Loucy (cell line): ENCODE data around the gene KCNMA1.

Experiments used
- H2AFZ ChIP-seq: fragments of 200-600 bp; sonication (generic); 2 replicates; pipeline ENCODE4 v1.6.0; 2016; ENCODE audit warnings: antibody characterized with exemption, mild to moderate bottlenecking, low read length, moderate library complexity
- H3F3A ChIP-seq: fragments of 200-600 bp; 2 replicates; pipeline ENCODE4 v1.6.0; 2016; ENCODE audit warnings: antibody characterized with exemption, low read depth, mild to moderate bottlenecking
- H3K27me3 ChIP-seq: fragments of 200-600 bp; sonication (generic); 2 replicates; pipeline ENCODE4 v1.6.1; 2014; ENCODE audit warnings: low read length, mild to moderate bottlenecking; ENCODE audit not compliant: insufficient read depth, poor library complexity, severe bottlenecking
- H3K36me3 ChIP-seq: fragments of 200-600 bp; sonication (generic); 2 replicates; pipeline ENCODE4 v1.6.1; 2016; ENCODE audit warnings: low read length; ENCODE audit not compliant: insufficient read depth
- H3K4me1 ChIP-seq: fragments of 200-600 bp; sonication (generic); 2 replicates; pipeline ENCODE4 v1.5.1; 2014; ENCODE audit warnings: low read length, mild to moderate bottlenecking; ENCODE audit not compliant: insufficient read depth, poor library complexity, severe bottlenecking
- H3K4me2 ChIP-seq: fragments of 200-600 bp; sonication (generic); 2 replicates; pipeline ENCODE4 v1.6.0; 2014; ENCODE audit warnings: antibody characterized with exemption, low read length, low read depth, mild to moderate bottlenecking; ENCODE audit not compliant: poor library complexity, severe bottlenecking
- H3K4me3 ChIP-seq: fragments of 200-600 bp; sonication (generic); 2 replicates; pipeline ENCODE4 v1.5.1; 2014; ENCODE audit warnings: low read length, mild to moderate bottlenecking, mixed read lengths; ENCODE audit not compliant: poor library complexity, severe bottlenecking
- H3K79me2 ChIP-seq: fragments of 200-600 bp; sonication (generic); 2 replicates; pipeline ENCODE4 v1.6.1; 2014; ENCODE audit warnings: low read length; ENCODE audit not compliant: insufficient read depth
- H3K9ac ChIP-seq: fragments of 200-600 bp; sonication (generic); 2 replicates; pipeline ENCODE4 v1.6.0; 2014; ENCODE audit warnings: mild to moderate bottlenecking, low read depth, low read length, moderate library complexity; ENCODE audit not compliant: poor library complexity, severe bottlenecking
- H3K9me2 ChIP-seq: fragments of 200-600 bp; sonication (generic); replicated peaks from 2 replicates; pipeline ENCODE4 v1.6.1; 2016; ENCODE audit warnings: low read depth, low read length, mixed read lengths
- H3K9me3 ChIP-seq: fragments of 200-600 bp; sonication (generic); 2 replicates; pipeline ENCODE4 v1.6.1; 2014; ENCODE audit warnings: mild to moderate bottlenecking, antibody characterized with exemption, low read length, low read depth; ENCODE audit not compliant: insufficient read depth
- H4K20me1 ChIP-seq: fragments of 200-600 bp; sonication (generic); 2 replicates; pipeline ENCODE4 v1.6.0; 2014; ENCODE audit warnings: antibody characterized with exemption, low read length, mild to moderate bottlenecking; ENCODE audit not compliant: insufficient read depth, poor library complexity, severe bottlenecking
- CTCF ChIP-seq: fragments of 200-600 bp; sonication (generic); conservative IDR thresholded peaks from 2 replicates; pipeline ENCODE4 v1.5.1; 2014; ENCODE audit warnings: mild to moderate bottlenecking, antibody characterized with exemption, low read length
- EZH2phosphoT487 ChIP-seq: fragments of 200-600 bp; IDR thresholded peaks from 2 replicates; pipeline ENCODE4 v1.6.1; 2018; ENCODE audit warnings: antibody characterized with exemption, mild to moderate bottlenecking, moderate library complexity, borderline replicate concordance

Gene KCNMA1

GRCh38 chr10:77152256-77152655, 485.4 kb downstream of the KCNMA1 start:
- Histone ChIP-seq H3K4me3 (no peak overlapping the region), H3K9me2 (no peaks in the 10 kb centered on the region), H2AFZ (no peak overlapping the region), H3K36me3 (no peaks in the 10 kb centered on the region), H4K20me1 (no peaks in the 10 kb centered on the region), H3K9ac (no peak overlapping the region), H3K4me1 (no peaks in the 10 kb centered on the region), H3K9me3 (no peaks in the 10 kb centered on the region), H3K4me2 (no peak overlapping the region), H3K79me2 (no peaks in the 10 kb centered on the region), H3K27me3 (no peaks in the 10 kb centered on the region), H3F3A (no peaks in the 10 kb centered on the region)
- TF ChIP-seq EZH2phosphoT487 (no peak), CTCF (no peak)

- Histone ChIP-seq H4K20me1 (no peaks in the 10 kb centered on the region), H2AFZ (no peak overlapping the region), H3K36me3 (no peaks in the 10 kb centered on the region), H3K27me3 (no peaks in the 10 kb centered on the region), H3K9me2 (no peaks in the 10 kb centered on the region), H3F3A (no peaks in the 10 kb centered on the region), H3K9ac (no peak overlapping the region), H3K9me3 (no peaks in the 10 kb centered on the region), H3K79me2 (no peaks in the 10 kb centered on the region), H3K4me1 (no peaks in the 10 kb centered on the region), H3K4me2 (no peak overlapping the region), H3K4me3 (no peak overlapping the region)
- no peak for TF ChIP-seq CTCF
- TF ChIP-seq EZH2phosphoT487 = no peak
These were observed 486.2 kb downstream of the KCNMA1 start for GRCh38 chr10:77151408-77151807.

GRCh38 chr10:77149706-77150105, 487.9 kb downstream of the KCNMA1 start:
- Histone ChIP-seq H2AFZ (no peak overlapping the region), H3K4me3 (no peak overlapping the region), H3K27me3 (no peaks in the 10 kb centered on the region)

More at GRCh38 chr10:77149706-77150105, 487.9 kb downstream of the KCNMA1 start:
- Histone ChIP-seq H3K4me2 (no peak overlapping the region), H3K9me2 (no peaks in the 10 kb centered on the region), H3K4me1 (no peaks in the 10 kb centered on the region), H3K9me3 (no peaks in the 10 kb centered on the region), H4K20me1 (no peaks in the 10 kb centered on the region), H3K9ac (no peak overlapping the region), H3F3A (no peaks in the 10 kb centered on the region), H3K36me3 (no peaks in the 10 kb centered on the region), H3K79me2 (no peaks in the 10 kb centered on the region)
- TF ChIP-seq EZH2phosphoT487 = no peak
- no peak for TF ChIP-seq CTCF
